NCI-H2171 treated with DMSO at 0.1 percent for 48 hours (cell line): ENCODE results near the gene CPM.
"Not testable (repeated sequence)": the region's sequence is repeated elsewhere in the genome, so short reads cannot be mapped to it uniquely, and the experiment has no call there.

Experiments used
- DNase-seq: peaks from one replicate; lab custom pipeline; 2025; lab: John Stamatoyannopoulos, UW

CPM gene

DNA sequence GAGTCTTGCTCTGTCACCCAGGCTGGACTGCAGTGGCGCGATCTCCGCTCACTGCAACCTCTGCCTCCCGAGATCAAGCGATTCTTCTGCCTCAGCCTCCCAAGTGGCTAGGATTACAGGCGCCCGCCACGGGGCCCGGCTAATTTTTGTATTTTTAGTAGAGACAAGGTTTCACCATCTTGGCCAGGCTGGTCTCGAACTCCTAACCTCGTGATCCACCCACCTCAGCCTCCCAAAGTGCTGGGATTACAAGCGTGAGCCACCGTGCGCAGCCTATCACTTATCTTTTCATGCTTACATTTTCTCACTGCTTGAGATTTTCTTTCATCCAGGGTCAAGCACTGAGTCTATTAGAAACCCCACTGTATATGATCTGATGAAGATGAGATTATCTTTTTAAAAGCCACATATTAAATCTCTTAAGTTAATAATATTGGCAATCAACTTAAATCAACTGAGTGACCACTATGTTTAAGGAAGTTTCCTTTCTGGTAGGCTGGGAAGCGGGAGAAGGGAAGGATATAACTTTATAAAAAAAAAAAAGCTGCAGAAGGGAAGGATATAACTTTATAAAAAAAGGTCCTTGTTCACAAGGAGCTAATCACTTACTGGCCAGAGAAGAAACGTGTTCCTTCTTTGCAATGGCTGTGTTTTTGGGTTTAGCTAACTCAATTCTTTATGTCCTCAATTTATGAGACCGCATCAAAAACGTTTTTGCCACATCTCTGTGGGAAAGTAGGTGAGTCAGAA is 126.3 kb downstream of the CPM start:
- DNase-seq = no peak

DNA sequence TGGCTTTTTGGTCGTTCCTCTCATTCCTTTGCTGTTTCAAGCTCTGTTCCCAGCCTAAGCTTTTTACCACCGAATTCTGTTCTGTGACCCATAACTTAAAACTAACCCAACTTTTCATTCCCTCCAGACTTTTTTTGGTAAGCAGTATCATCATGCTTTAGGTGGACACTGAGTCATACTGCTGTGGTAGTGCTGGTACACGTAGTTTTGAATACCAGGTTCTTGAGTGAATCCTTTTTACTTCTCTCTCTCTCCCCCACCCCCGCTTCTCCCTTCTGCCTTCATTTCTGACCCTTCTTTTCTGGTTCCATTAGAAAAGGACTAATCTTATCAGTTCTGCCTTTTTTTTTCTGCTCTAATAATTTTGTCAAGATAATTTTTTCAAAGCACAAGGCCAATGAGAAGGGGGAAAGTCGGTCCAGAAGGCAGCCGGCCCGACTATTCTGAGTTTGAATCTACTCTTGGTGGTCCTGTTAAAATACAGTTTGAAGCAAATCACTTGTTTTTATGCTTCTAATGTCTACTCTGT is 127.3 kb downstream of the CPM start:
- DNase-seq = no peak

DNA sequence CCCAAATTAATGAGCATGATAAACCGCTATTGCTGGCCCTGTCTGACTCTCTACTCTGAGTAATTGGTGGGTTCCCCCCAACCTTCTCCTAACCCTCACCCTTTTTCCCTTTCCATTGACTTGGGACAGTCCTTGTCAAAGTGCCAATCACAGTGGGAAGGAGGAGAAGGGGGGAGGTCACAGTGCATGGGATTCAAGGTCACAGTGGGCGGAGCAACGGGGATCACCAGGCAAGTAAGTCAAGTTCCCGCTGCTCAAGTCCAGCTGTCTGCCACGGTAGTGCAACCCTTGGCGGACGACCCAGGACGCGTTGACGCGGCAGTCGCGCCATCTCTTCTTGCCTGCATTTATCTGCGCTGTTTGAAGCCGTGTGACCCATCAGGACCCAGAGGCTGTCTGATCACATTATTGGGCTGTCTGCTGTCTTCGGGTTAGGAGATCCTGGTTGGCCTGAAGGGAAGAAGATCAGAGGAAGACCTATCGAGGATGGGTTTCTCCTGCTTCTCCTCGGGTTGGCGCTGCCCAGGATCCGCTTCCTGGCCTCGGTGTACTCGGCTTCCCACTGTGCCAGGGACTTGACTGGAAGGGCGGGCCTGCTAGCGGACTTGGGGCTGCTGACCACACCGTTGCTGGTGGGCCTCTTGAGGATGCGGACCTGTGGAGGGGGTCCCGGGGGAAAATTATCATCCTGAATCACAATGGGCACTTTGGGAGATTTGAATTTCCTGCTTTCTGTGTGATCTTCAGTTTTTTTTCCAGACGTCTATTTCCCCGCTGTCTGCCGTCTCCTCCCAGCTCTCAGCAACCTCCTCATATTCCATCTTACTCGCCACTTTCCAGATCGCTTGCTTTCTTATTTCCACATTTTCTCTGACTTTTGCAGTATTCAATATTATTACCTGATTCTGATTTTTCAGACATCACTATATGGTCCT is 128.0 kb downstream of the CPM start:
- no peak for DNase-seq

DNA sequence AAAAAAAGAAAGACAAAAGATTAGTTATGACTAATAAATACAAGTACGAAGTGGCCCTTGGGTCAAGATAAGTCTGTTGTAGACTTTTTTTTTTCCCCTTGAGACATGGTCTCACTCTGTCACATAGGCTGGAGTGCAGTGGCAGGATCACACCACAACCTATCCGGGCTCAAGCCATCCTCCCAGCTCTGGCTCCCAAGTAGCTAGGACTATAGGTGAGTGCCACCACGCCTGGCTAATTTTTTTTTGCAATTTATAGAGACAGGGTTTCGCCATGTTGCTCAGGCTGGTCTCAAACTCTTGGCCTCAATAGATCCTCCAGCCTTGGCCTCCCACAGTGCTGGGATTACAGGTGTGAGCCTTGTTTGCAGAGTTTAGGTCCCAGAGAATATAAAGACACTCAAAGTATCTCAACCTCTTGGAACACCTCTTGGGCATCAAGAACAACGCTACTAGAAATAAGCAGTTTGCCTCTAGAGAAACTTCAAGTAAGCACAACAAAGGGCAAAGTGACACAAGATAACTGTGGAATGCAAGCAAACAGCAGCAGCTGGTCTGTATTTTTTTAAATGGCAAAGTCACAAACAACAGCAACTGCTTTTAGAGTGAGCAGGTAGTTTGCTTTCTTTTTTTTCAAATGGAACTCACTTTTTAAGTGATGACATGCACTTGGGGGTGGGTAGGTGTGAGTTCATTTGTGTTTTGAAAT is 128.9 kb downstream of the CPM start:
- DNase-seq = no peak

DNA sequence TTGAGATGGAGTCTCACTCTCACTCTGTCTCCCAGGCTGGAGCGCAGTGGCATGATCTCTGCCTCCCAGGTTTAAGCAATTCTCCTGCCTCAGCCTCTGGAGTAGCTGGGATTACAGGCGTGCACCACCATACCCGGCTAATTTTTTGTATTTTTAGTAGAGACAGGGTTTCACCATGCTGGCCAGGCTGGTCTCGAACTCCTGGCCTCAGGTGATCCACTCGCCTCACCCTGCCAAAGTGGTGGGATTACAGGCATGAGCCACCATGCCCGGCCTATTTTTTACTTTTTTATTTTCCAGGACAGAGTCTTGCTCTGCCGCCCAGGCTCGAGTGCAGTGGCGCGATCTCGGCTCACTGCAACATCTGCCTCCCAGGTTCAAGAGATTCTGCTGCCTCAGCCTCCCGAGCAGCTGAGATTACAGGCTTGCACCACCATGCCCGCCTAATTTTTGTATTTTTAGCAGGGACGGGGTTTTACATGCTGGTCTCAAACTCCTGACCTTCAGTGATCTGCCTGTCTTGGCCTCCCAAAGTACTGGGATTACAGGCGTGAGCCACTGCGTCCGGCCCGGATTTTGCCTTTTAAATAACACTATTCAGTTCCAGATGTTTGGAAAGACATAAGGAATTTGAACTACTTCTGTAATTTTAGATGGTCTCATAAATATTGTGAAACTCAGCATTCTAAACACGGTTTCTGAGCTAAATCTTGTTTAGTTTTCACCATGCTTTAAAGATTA is 129.9 kb downstream of the CPM start:
- DNase-seq = not testable (repeated sequence)

DNA sequence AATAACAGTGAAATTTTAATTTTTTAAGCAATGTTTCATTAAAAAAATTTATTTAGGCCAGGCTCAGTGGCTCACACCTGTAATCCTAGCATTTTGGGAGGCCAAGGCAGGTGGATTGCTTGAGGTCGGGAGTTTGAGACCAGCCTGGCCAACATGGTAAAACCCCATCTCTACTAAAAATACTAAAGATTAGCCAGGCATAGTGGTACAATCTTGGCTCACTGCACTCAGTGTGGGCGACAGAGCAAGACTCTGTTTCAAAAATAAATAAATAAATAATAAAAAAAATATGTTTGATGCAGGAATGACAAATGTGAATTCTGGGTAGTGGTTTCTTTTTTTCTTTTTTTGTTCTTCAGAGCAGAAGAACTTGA is 130.6 kb downstream of the CPM start:
- DNase-seq = not testable (repeated sequence)
